Peyer's patch (tissue), 4 donors: ENCODE measurements around the gene HPSE2. TPM values are rescaled to one million over a fixed set of nuclear protein-coding genes. Genes with fewer than 3 reads are reported as not detected.

ENCODE experiments used
- DNase-seq, 3 donors: peaks; one replicate each; pipeline ENCODE4 v3.0.0-alpha.2; 2017 to 2019
- H3K27ac ChIP-seq, 4 donors: fragments of 200-600 bp; sonication (generic); one replicate each; pipeline ENCODE4 v1.5.1; 2016 to 2019
- H3K27me3 ChIP-seq, 2 donors: fragments of 200-600 bp; sonication (generic); one replicate each; pipeline ENCODE4 v1.5.1; 2019
- H3K36me3 ChIP-seq, 3 donors: fragments of 200-600 bp; sonication (generic); one replicate each; pipeline ENCODE4 v1.5.1; 2016 to 2019
- H3K4me1 ChIP-seq, 4 donors: fragments of 200-600 bp; sonication (generic); one replicate each; pipeline ENCODE4 v1.5.1; 2016 to 2019
- H3K4me3 ChIP-seq, 4 donors: fragments of 200-600 bp; sonication (generic); 1 replicate in 3 of 4; 2 replicates in 1 of 4; pipeline ENCODE4 v1.5.1; 2016 to 2019; ENCODE audit warnings: mild to moderate bottlenecking in 1 of 4
- H3K9me3 ChIP-seq, 4 donors: fragments of 200-600 bp; sonication (generic); one replicate each; pipeline ENCODE4 v1.5.1; 2016 to 2019; ENCODE audit warnings: mild to moderate bottlenecking in 1 of 4
- CTCF ChIP-seq, 6 experiments: fragments of 450-650 bp in 4 of 6; fragments of 200-600 bp in 2 of 6; sonication (generic) in 1 of 6; IDR thresholded peaks; one replicate each; pipeline ENCODE4 v1.5.1; 2017 to 2019; ENCODE audit warnings: antibody characterized with exemption in 6 of 6, mild to moderate bottlenecking in 3 of 6, moderate library complexity in 1 of 6
- POLR2A ChIP-seq, 2 donors: fragments of 450-650 bp; IDR thresholded peaks; one replicate each; pipeline ENCODE4 v1.5.1; 2017; ENCODE audit warnings: antibody characterized with exemption in 2 of 2, mild to moderate bottlenecking in 2 of 2, moderate library complexity in 2 of 2
- total RNA-seq, 4 donors: library from RNA; depleted of rRNA; stranded (reverse); fragments of >200 nt; gene quantifications; one replicate each; pipeline ENCODE4 v1.1.0, GENCODE V29; 2016

HPSE2 gene
- total RNA-seq, 4 donors from 2014 or later = 3.0 to 15.7 (median 7.4) TPM

- Histone ChIP-seq H3K36me3 (no peaks in the 10 kb centered on the region), H3K4me3 (no peak overlapping the region), H3K27me3 (no peaks in the 10 kb centered on the region), H3K4me1 (no peaks in the 10 kb centered on the region), H3K9me3 (no peaks in the 10 kb centered on the region), H3K27ac (no peak overlapping the region)
- DNase-seq = no peak
- TF ChIP-seq POLR2A (IDR thresholded peaks at IDR 0.05) = no peak
- TF ChIP-seq CTCF (IDR thresholded peaks at IDR 0.05) = no peak
Measured at GRCh38 chr10:98885378-98885777, 350.3 kb downstream of the HPSE2 start.

GRCh38 chr10:98881789-98882188 is 353.9 kb downstream of the HPSE2 start:
- no peaks in the 10 kb centered on the region for H3K36me3 ChIP-seq
- no peak overlapping the region for H3K27ac ChIP-seq
- H3K4me3 ChIP-seq = no peak overlapping the region
- H3K4me1 ChIP-seq = no peaks in the 10 kb centered on the region
- DNase-seq = no peak
- TF ChIP-seq POLR2A (IDR thresholded peaks at IDR 0.05) = no peak
- TF ChIP-seq CTCF (IDR thresholded peaks at IDR 0.05) = no peak
- no peaks in the 10 kb centered on the region for H3K9me3 ChIP-seq
- H3K27me3 ChIP-seq = no peaks in the 10 kb centered on the region

GRCh38 chr10:98880971-98881370 is 354.7 kb downstream of the HPSE2 start:
- H3K27ac ChIP-seq = no peak overlapping the region
- no peaks in the 10 kb centered on the region for H3K9me3 ChIP-seq
- H3K36me3 ChIP-seq = no peaks in the 10 kb centered on the region
- no peak overlapping the region for H3K4me3 ChIP-seq
- no peak for TF ChIP-seq POLR2A (IDR thresholded peaks at IDR 0.05)
- TF ChIP-seq CTCF (IDR thresholded peaks at IDR 0.05) = no peak
- H3K4me1 ChIP-seq = no peaks in the 10 kb centered on the region
- H3K27me3 ChIP-seq = no peaks in the 10 kb centered on the region
- DNase-seq = no peak

- Histone ChIP-seq H3K4me3 (no peak overlapping the region), H3K27me3 (no peaks in the 10 kb centered on the region), H3K36me3 (no peaks in the 10 kb centered on the region), H3K4me1 (no peaks in the 10 kb centered on the region), H3K9me3 (no peaks in the 10 kb centered on the region), H3K27ac (no peak overlapping the region)
- TF ChIP-seq POLR2A (IDR thresholded peaks at IDR 0.05) (no peak), CTCF (IDR thresholded peaks at IDR 0.05) (no peak)
- DNase-seq = no peak
Measured at GRCh38 chr10:98878921-98879320, 356.7 kb downstream of the HPSE2 start.

- TF ChIP-seq POLR2A (IDR thresholded peaks at IDR 0.05) = no peak
- no peak for TF ChIP-seq CTCF (IDR thresholded peaks at IDR 0.05)
- H3K27ac ChIP-seq = no peak overlapping the region
- no peak overlapping the region for H3K4me3 ChIP-seq
- H3K36me3 ChIP-seq = no peaks in the 10 kb centered on the region
- H3K27me3 ChIP-seq = no peaks in the 10 kb centered on the region
- DNase-seq = no peak
- no peaks in the 10 kb centered on the region for H3K9me3 ChIP-seq
- no peaks in the 10 kb centered on the region for H3K4me1 ChIP-seq
Measured at GRCh38 chr10:98878418-98878817, 357.2 kb downstream of the HPSE2 start.

- no peaks in the 10 kb centered on the region for H3K9me3 ChIP-seq
- no peak overlapping the region for H3K4me3 ChIP-seq
- no peaks in the 10 kb centered on the region for H3K27me3 ChIP-seq
- H3K27ac ChIP-seq = no peak overlapping the region
- no peak for DNase-seq
- H3K36me3 ChIP-seq = no peaks in the 10 kb centered on the region
- no peak for TF ChIP-seq POLR2A (IDR thresholded peaks at IDR 0.05)
- no peak for TF ChIP-seq CTCF (IDR thresholded peaks at IDR 0.05)
- H3K4me1 ChIP-seq = no peaks in the 10 kb centered on the region
Measured at GRCh38 chr10:98861962-98862361, 373.7 kb downstream of the HPSE2 start.
